Mesendoderm (in vitro differentiated cells): ENCODE results near the gene FAAH2.
"Not testable (repeated sequence)": the region's sequence is repeated elsewhere in the genome, so short reads cannot be mapped to it uniquely, and the experiment has no call there.

ENCODE experiments used
- DNase-seq: peaks from one replicate; pipeline ENCODE4 v3.0.0; 2013
- H2AK5ac ChIP-seq: 2 replicates; pipeline ENCODE4 v1.6.1; 2013; ENCODE audit warnings: low read length, inconsistent platforms
- H2BK120ac ChIP-seq: 2 replicates; pipeline ENCODE4 v1.6.1; 2013; ENCODE audit warnings: low read depth, mild to moderate bottlenecking, low read length, moderate library complexity, mixed read lengths
- H2BK15ac ChIP-seq: replicated peaks from 2 replicates; pipeline ENCODE4 v1.6.1; 2013; ENCODE audit warnings: low read depth, mild to moderate bottlenecking, moderate library complexity
- H2BK5ac ChIP-seq: 2 replicates; pipeline ENCODE4 v1.6.1; 2013; ENCODE audit warnings: low read length, inconsistent platforms
- H3K18ac ChIP-seq: 2 replicates; pipeline ENCODE4 v1.6.1; 2013; ENCODE audit warnings: mild to moderate bottlenecking, low read length, mixed read lengths
- H3K23ac ChIP-seq: one replicate; pipeline ENCODE4 v1.6.1; 2013; ENCODE audit warnings: low read length
- H3K27ac ChIP-seq: 2 replicates; pipeline ENCODE4 v1.5.1; 2013; ENCODE audit warnings: low read depth, mild to moderate bottlenecking, inconsistent platforms, low read length, moderate library complexity
- H3K27me3 ChIP-seq: 2 replicates; pipeline ENCODE4 v1.6.1; 2013; ENCODE audit warnings: low read length, control low read depth, mild to moderate bottlenecking, inconsistent platforms; ENCODE audit not compliant: insufficient read depth, poor library complexity
- H3K36me3 ChIP-seq: 2 replicates; pipeline ENCODE4 v1.6.1; 2013; ENCODE audit warnings: low read length, inconsistent platforms; ENCODE audit not compliant: control insufficient read depth, insufficient read depth
- H3K4ac ChIP-seq: one replicate; pipeline ENCODE4 v1.6.1; 2013; ENCODE audit warnings: low read depth, mild to moderate bottlenecking, low read length, moderate library complexity
- H3K4me1 ChIP-seq: 2 replicates; pipeline ENCODE4 v1.6.1; 2013; ENCODE audit warnings: low read depth, low read length, inconsistent platforms; ENCODE audit not compliant: control insufficient read depth
- H3K4me2 ChIP-seq: 2 replicates; pipeline ENCODE4 v1.6.1; 2013; ENCODE audit warnings: low read length
- H3K4me3 ChIP-seq: 2 replicates; pipeline ENCODE4 v1.5.1; 2013; ENCODE audit warnings: mild to moderate bottlenecking, low read length
- H3K56ac ChIP-seq: one replicate; pipeline ENCODE4 v1.6.1; 2013; ENCODE audit warnings: low read length
- H3K79me1 ChIP-seq: 2 replicates; pipeline ENCODE4 v1.6.1; 2013; ENCODE audit warnings: low read length, inconsistent platforms
- H3K79me2 ChIP-seq: 2 replicates; pipeline ENCODE4 v1.6.1; 2013; ENCODE audit warnings: mild to moderate bottlenecking, low read length; ENCODE audit not compliant: control insufficient read depth, insufficient read depth
- H3K9ac ChIP-seq: 2 replicates; pipeline ENCODE4 v1.6.1; 2013; ENCODE audit warnings: low read length, inconsistent platforms
- H4K5ac ChIP-seq: one replicate; pipeline ENCODE4 v1.6.1; 2013; ENCODE audit warnings: low read length
- H4K8ac ChIP-seq: one replicate; pipeline ENCODE4 v1.6.1; 2013; ENCODE audit warnings: low read depth, mild to moderate bottlenecking, control low read depth, low read length, moderate library complexity
- WGBS: extraction: QIAGEN DNeasy Blood & Tissue Kit; methylation state at CpG from one replicate; pipeline ENCODE4 v1.1.7; 2013; ENCODE audit warnings: low lambda C conversion rate, missing lambda C conversion rate; ENCODE audit not compliant: insufficient coverage; ENCODE audit errors: extremely low coverage; 5-methylcytosine and 5-hydroxymethylcytosine counted together

Gene FAAH2

GRCh38 chrX:57295679-57296078, 9.2 kb downstream of the FAAH2 start:
- not testable (repeated sequence) for H3K4ac ChIP-seq, H3K18ac ChIP-seq, H3K56ac ChIP-seq, H3K36me3 ChIP-seq, H3K4me2 ChIP-seq, H2BK5ac ChIP-seq, DNase-seq, H2BK15ac ChIP-seq, H3K79me1 ChIP-seq, H3K4me1 ChIP-seq, H3K4me3 ChIP-seq, H3K23ac ChIP-seq, H3K27me3 ChIP-seq, H2AK5ac ChIP-seq, H3K27ac ChIP-seq, H4K5ac ChIP-seq, H4K8ac ChIP-seq, H3K79me2 ChIP-seq, H3K9ac ChIP-seq, H2BK120ac ChIP-seq
- WGBS = no CpG with 5 or more reads among the region's 6 CpGs

DNA sequence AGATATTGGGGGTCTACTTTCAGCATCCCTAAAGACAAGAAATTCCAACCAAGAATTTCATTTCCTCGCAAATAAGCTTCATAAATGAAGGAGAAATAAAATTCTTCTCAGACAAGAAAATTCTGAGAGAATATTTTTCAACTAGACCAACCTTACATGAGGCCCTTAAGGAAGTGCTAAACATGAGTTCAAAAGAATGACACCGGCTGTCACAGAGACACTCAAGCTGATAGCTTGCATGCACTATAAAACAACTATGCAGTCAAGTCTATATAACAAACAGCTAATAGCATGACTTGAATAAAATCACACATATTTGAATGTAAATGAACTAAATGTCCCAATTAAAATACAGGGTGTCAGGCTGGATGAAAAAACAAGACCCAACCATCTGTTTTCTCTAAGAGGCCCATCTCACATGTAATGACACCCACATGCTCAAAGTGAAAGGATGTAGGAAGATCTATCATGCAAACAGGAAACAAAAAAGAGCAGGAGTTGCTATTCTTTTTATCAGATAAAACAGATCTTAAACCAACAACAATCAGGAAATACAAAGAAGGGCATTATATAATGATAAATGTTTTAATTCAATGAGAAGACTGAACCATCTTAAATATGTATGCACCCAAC, 27.2 kb downstream of the FAAH2 start:
- Histone ChIP-seq H3K4me2 (no peak overlapping the region), H3K56ac (no peak overlapping the region), H3K4me1 (no peaks in the 10 kb centered on the region), H2AK5ac (no peak overlapping the region), H2BK120ac (no peak overlapping the region), H2BK5ac (no peak overlapping the region), H3K27ac (no peak overlapping the region), H3K79me2 (no peaks in the 10 kb centered on the region), H2BK15ac (no peak overlapping the region), H3K9ac (no peak overlapping the region), H3K79me1 (no peaks in the 10 kb centered on the region), H4K8ac (no peak overlapping the region), H3K4ac (no peak overlapping the region), H3K36me3 (no peaks in the 10 kb centered on the region), H4K5ac (no peak overlapping the region), H3K4me3 (no peak overlapping the region), H3K27me3 (no peaks in the 10 kb centered on the region), H3K18ac (no peak overlapping the region), H3K23ac (no peak overlapping the region)
- no peak for DNase-seq
- no CpG with 5 or more reads among the region's 2 CpGs for WGBS

DNA sequence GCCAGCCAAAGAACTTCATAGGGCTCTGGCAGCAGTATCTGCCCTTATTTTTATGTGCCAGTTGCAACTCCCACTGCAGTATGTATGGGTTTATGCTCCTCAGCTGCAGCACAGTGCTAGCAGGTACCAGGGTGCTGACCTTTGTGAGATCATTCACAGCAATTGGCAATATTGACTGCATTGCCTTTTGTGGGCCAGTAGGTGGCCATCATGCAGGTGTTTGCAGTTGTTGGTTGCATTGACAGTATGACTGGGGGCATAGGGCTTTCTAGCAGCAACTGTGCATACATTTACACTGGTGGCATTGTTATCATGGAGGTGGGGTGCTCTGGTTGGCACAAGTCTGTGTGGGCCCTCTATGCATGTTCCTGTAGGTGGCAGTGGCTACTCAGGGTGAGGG, 42.5 kb downstream of the FAAH2 start:
- Histone ChIP-seq H3K4ac (no peak overlapping the region), H3K4me2 (no peak overlapping the region), H2BK5ac (no peak overlapping the region), H3K18ac (no peak overlapping the region), H3K36me3 (no peaks in the 10 kb centered on the region), H3K9ac (no peak overlapping the region), H2AK5ac (no peak overlapping the region), H3K56ac (no peak overlapping the region), H3K27me3 (no peaks in the 10 kb centered on the region), H3K4me3 (no peak overlapping the region), H3K27ac (no peak overlapping the region), H3K79me2 (no peaks in the 10 kb centered on the region), H3K4me1 (no peaks in the 10 kb centered on the region), H3K23ac (no peak overlapping the region), H2BK15ac (no peak overlapping the region), H4K5ac (no peak overlapping the region), H4K8ac (no peak overlapping the region), H3K79me1 (no peaks in the 10 kb centered on the region), H2BK120ac (no peak overlapping the region)
- DNase-seq = peak; percentile 23

DNA sequence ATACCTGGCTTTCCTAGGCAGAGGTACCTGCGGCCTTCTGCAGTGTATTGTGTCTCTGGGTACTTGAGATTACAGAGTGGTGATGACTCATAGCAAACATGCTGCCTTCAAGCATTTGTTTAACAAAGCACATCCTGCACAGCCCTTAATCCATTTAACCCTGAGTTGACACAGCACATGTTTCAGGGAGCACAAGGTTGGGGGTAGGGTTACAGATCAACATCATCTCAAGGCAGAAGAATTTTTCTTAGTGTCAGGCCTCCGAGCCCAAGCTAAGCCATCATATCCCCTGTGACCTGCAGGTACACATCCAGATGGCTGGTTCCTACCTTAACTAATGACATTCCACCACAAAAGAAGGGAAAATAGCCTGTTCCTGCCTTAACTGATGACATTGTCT, 49.3 kb downstream of the FAAH2 start:
- not testable (repeated sequence) for H3K4me3 ChIP-seq, H4K8ac ChIP-seq, H2BK120ac ChIP-seq, H2AK5ac ChIP-seq, H3K79me2 ChIP-seq, H3K36me3 ChIP-seq, H3K18ac ChIP-seq, H3K4ac ChIP-seq, H3K23ac ChIP-seq, H2BK15ac ChIP-seq, H3K79me1 ChIP-seq, H2BK5ac ChIP-seq, H3K4me2 ChIP-seq, H3K4me1 ChIP-seq, H4K5ac ChIP-seq, H3K9ac ChIP-seq, H3K27me3 ChIP-seq
- peak; percentile 85 for DNase-seq
- Histone ChIP-seq H3K27ac (peak overlapping the region; percentile 62), H3K56ac (peak overlapping the region; percentile 3)
- WGBS = no CpG with 5 or more reads among the region's 2 CpGs

DNA sequence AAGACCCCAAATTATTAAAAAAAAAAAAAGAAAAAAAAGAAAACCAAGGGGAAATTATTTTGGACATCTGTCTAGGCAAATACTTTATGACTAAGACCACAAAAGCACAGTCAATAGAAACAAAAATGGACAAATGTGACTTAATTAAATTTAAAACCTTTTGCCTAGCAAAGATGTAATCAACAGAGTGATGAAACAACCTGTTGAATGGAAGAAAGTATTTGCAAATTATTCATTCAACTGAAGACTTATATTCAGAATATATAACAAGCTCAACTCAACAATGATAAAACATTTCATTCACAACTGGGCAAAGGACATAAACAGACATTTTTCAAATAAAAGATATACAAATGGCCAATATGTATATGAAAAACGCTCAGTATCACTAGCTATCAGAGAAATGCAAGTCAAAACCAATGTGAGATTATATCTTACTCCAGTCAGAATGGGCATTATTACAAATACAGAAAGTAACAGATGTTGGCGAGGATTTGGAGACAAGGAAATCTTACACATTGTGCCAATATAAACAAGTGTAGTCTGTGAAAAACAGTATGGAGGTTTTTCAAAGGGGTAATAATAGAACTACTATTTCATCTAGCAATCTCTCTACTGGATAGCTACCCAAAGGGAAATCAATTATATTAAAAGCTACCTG, 67.1 kb downstream of the FAAH2 start:
- no peak overlapping the region for H2AK5ac ChIP-seq
- WGBS = no CpG with 5 or more reads among the region's 2 CpGs
- no peak overlapping the region for H4K8ac ChIP-seq
- no peak overlapping the region for H3K4me3 ChIP-seq
- H3K79me2 ChIP-seq = no peaks in the 10 kb centered on the region
- H3K4me1 ChIP-seq = no peaks in the 10 kb centered on the region
- H3K9ac ChIP-seq = no peak overlapping the region
- H3K18ac ChIP-seq = no peak overlapping the region
- H3K4ac ChIP-seq = no peak overlapping the region
- H3K79me1 ChIP-seq = no peaks in the 10 kb centered on the region
- H3K23ac ChIP-seq = no peak overlapping the region
- H2BK5ac ChIP-seq = no peak overlapping the region
- H3K27me3 ChIP-seq = no peaks in the 10 kb centered on the region
- no peak overlapping the region for H2BK120ac ChIP-seq
- no peak overlapping the region for H3K27ac ChIP-seq
- H2BK15ac ChIP-seq = no peak overlapping the region
- no peak for DNase-seq
- H4K5ac ChIP-seq = no peak overlapping the region
- no peak overlapping the region for H3K56ac ChIP-seq
- H3K36me3 ChIP-seq = no peaks in the 10 kb centered on the region
- H3K4me2 ChIP-seq = no peak overlapping the region

DNA sequence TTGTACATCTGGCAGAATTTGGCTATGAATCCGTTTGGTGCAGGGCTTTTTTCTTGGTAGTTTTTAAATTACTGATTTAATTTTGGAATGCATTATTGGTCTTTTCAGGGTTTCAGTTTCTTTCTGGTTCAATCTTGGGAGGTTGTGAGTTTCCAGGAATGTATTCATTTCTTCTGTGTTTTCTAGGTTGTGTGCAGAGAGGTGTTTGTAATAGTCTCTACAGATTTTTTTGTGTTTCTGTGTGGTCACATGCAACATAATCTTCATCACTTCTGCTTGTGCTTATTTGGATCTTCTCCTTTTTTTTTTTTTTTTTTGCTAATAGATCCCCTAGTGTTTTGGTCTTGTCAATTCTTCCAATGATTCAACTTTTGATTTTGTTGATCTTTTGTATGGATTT, 77.6 kb downstream of the FAAH2 start:
- H3K27me3 ChIP-seq = no peaks in the 10 kb centered on the region
- H4K5ac ChIP-seq = no peak overlapping the region
- no peak overlapping the region for H2BK15ac ChIP-seq
- no peaks in the 10 kb centered on the region for H3K79me1 ChIP-seq
- H3K9ac ChIP-seq = no peak overlapping the region
- no peak overlapping the region for H2BK5ac ChIP-seq
- no peak overlapping the region for H3K4me3 ChIP-seq
- H3K4me2 ChIP-seq = no peak overlapping the region
- H3K4me1 ChIP-seq = no peaks in the 10 kb centered on the region
- H3K4ac ChIP-seq = no peak overlapping the region
- H3K18ac ChIP-seq = no peak overlapping the region
- H2BK120ac ChIP-seq = no peak overlapping the region
- H3K27ac ChIP-seq = no peak overlapping the region
- no peaks in the 10 kb centered on the region for H3K79me2 ChIP-seq
- no peak overlapping the region for H2AK5ac ChIP-seq
- no peak for DNase-seq
- no CpG with 5 or more reads among the region's 1 CpG for WGBS
- H3K56ac ChIP-seq = no peak overlapping the region
- H4K8ac ChIP-seq = no peak overlapping the region
- no peaks in the 10 kb centered on the region for H3K36me3 ChIP-seq
- H3K23ac ChIP-seq = no peak overlapping the region
